Thyroid gland (tissue), 4 donors: ENCODE data around the gene CLIP2.

Experiments
- CTCF ChIP-seq, 6 experiments: fragments of 200-600 bp in 3 of 6; fragments of 450-650 bp in 3 of 6; sonication (generic) in 3 of 6; IDR thresholded peaks; one replicate each; pipeline ENCODE4 v1.5.1; 2016 to 2019; ENCODE audit warnings: antibody characterized with exemption in 6 of 6, mild to moderate bottlenecking in 2 of 6, inconsistent platforms in 1 of 6, moderate library complexity in 1 of 6
- POLR2A ChIP-seq, 2 donors: fragments of 450-650 bp; IDR thresholded peaks; one replicate each; pipeline ENCODE4 v1.6.1; 2017; ENCODE audit warnings: antibody characterized with exemption in 2 of 2, mild to moderate bottlenecking in 2 of 2, moderate library complexity in 1 of 2

GRCh38 chr7:74453322-74454011 lies 164.3 kb downstream of the CLIP2 start, which contains the start of gene GTF2IRD1:
- TF ChIP-seq POLR2A (IDR thresholded peaks at IDR 0.05) = no peak
- no peak for TF ChIP-seq CTCF (IDR thresholded peaks at IDR 0.05)
